Mammary epithelial cell (primary cell): ENCODE results near the gene RICTOR.

Experiments used
- EZH2 ChIP-seq: IDR thresholded peaks from 2 replicates; pipeline ENCODE4 v1.6.1; 2012; ENCODE audit warnings: low read length, inconsistent platforms, borderline replicate concordance
- TF ChIP-seq, protein P1 (sequence below), 2 donors: IDR thresholded peaks in 1 of 2; conservative IDR thresholded peaks in 1 of 2; 2 replicates each; pipeline ENCODE4 v1.5.1; 2011 to 2012; ENCODE audit warnings: inconsistent platforms in 2 of 2, low read length in 2 of 2, mild to moderate bottlenecking in 2 of 2, control low read depth in 1 of 2, low read depth in 1 of 2; ENCODE audit not compliant: insufficient read depth in 1 of 2; ENCODE audit errors: extremely low read depth in 1 of 2

GRCh38 chr5:38953426-38954012 is 120.7 kb downstream of the RICTOR start:
- TF ChIP-seq, protein P1, sequence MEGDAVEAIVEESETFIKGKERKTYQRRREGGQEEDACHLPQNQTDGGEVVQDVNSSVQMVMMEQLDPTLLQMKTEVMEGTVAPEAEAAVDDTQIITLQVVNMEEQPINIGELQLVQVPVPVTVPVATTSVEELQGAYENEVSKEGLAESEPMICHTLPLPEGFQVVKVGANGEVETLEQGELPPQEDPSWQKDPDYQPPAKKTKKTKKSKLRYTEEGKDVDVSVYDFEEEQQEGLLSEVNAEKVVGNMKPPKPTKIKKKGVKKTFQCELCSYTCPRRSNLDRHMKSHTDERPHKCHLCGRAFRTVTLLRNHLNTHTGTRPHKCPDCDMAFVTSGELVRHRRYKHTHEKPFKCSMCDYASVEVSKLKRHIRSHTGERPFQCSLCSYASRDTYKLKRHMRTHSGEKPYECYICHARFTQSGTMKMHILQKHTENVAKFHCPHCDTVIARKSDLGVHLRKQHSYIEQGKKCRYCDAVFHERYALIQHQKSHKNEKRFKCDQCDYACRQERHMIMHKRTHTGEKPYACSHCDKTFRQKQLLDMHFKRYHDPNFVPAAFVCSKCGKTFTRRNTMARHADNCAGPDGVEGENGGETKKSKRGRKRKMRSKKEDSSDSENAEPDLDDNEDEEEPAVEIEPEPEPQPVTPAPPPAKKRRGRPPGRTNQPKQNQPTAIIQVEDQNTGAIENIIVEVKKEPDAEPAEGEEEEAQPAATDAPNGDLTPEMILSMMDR (conservative IDR thresholded peaks at IDR 0.05 in 1 of 2, IDR thresholded peaks at IDR 0.05 in 1 of 2; ENCODE audit: extremely low read depth in 1 of 2, insufficient read depth in 1 of 2, low read depth in 1 of 2, low read length in 2 of 2) = no peak
- TF ChIP-seq EZH2 = no peak
